Neutrophil (primary cell): ENCODE measurements around the gene ZNRD2.

Experiments
- H3K27ac ChIP-seq: fragments of 200-600 bp; sonication (generic); 2 replicates; pipeline ENCODE4 v1.5.1; 2016; ENCODE audit warnings: mild to moderate bottlenecking, moderate library complexity
- H3K27me3 ChIP-seq: fragments of 200-600 bp; sonication (generic); 2 replicates; pipeline ENCODE4 v1.6.0; 2016; ENCODE audit warnings: mild to moderate bottlenecking
- H3K36me3 ChIP-seq: fragments of 200-600 bp; sonication (generic); 2 replicates; pipeline ENCODE4 v1.5.1; 2017
- H3K4me1 ChIP-seq, 2 experiments: fragments of 200-600 bp in 1 of 2; sonication (generic) in 1 of 2; 1 replicate in 1 of 2; 2 replicates in 1 of 2; pipeline versions ENCODE4 v1.5.1 to v1.6.1; 2013 to 2016; ENCODE audit warnings: low read depth in 1 of 2, low read length in 1 of 2, mild to moderate bottlenecking in 1 of 2, moderate library complexity in 1 of 2; ENCODE audit not compliant: control insufficient read depth in 1 of 2, insufficient read depth in 1 of 2
- H3K4me3 ChIP-seq, 2 experiments: fragments of 200-600 bp in 1 of 2; sonication (generic) in 1 of 2; 1 replicate in 1 of 2; 2 replicates in 1 of 2; pipeline ENCODE4 v1.5.1; 2013 to 2016; ENCODE audit warnings: low read depth in 1 of 2, low read length in 1 of 2, mild to moderate bottlenecking in 1 of 2, moderate library complexity in 1 of 2
- H3K9me3 ChIP-seq: fragments of 200-600 bp; sonication (generic); 2 replicates; pipeline ENCODE4 v1.5.1; 2016
- TF ChIP-seq, protein P1 (sequence below): fragments of 200-600 bp; sonication (generic); IDR thresholded peaks from 2 replicates; pipeline ENCODE4 v1.5.1; 2016; ENCODE audit warnings: antibody characterized with exemption

ZNRD2 gene

DNA sequence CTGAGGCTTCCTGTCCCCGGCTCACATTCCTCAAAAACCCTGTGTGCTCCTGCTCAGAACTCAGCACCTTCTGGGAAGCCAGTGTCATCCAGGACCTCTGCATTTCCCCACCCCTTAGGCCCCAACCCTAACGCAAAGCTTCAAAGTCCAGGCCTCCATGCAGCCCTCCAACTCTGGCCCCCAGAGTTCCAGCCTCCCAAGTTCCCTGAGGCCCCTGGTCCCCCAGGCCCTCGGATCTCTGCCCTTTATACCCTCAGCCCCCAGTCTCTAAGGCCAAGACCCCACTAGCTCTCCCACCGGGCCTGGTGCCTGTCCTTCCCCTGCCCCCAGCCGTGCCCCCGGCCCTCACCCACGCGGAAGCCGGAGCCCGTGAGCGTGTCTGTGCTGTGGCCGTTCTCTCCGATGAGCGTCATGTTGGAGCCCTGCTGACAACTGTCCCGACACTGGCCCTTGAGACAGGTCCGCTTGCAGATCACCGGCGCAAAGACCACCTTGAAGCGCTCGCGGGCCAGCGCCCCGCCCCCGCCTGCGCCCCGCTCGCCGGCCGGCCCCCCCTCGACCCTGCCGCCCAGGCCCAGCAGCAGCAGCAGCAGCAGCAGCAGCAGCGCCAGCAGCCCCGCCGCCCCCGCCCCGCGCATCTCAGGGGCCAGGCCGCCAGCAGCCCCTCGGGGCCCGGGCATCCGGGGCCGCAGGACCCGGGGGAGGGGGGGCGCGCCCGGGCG lies 12.8 kb upstream of the ZNRD2 start:
- TF ChIP-seq, protein P1, sequence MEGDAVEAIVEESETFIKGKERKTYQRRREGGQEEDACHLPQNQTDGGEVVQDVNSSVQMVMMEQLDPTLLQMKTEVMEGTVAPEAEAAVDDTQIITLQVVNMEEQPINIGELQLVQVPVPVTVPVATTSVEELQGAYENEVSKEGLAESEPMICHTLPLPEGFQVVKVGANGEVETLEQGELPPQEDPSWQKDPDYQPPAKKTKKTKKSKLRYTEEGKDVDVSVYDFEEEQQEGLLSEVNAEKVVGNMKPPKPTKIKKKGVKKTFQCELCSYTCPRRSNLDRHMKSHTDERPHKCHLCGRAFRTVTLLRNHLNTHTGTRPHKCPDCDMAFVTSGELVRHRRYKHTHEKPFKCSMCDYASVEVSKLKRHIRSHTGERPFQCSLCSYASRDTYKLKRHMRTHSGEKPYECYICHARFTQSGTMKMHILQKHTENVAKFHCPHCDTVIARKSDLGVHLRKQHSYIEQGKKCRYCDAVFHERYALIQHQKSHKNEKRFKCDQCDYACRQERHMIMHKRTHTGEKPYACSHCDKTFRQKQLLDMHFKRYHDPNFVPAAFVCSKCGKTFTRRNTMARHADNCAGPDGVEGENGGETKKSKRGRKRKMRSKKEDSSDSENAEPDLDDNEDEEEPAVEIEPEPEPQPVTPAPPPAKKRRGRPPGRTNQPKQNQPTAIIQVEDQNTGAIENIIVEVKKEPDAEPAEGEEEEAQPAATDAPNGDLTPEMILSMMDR: no peak
- Histone ChIP-seq H3K27me3 (peaks cover 98% of the 10 kb centered on the region), H3K27ac (no peak overlapping the region), H3K4me1 (peaks cover 8 to 14% of the 10 kb centered on the region in 2 experiments), H3K4me3 (peak overlapping the region in 1 of 2 experiments; percentile 59), H3K36me3 (no peaks in the 10 kb centered on the region), H3K9me3 (no peaks in the 10 kb centered on the region)

DNA sequence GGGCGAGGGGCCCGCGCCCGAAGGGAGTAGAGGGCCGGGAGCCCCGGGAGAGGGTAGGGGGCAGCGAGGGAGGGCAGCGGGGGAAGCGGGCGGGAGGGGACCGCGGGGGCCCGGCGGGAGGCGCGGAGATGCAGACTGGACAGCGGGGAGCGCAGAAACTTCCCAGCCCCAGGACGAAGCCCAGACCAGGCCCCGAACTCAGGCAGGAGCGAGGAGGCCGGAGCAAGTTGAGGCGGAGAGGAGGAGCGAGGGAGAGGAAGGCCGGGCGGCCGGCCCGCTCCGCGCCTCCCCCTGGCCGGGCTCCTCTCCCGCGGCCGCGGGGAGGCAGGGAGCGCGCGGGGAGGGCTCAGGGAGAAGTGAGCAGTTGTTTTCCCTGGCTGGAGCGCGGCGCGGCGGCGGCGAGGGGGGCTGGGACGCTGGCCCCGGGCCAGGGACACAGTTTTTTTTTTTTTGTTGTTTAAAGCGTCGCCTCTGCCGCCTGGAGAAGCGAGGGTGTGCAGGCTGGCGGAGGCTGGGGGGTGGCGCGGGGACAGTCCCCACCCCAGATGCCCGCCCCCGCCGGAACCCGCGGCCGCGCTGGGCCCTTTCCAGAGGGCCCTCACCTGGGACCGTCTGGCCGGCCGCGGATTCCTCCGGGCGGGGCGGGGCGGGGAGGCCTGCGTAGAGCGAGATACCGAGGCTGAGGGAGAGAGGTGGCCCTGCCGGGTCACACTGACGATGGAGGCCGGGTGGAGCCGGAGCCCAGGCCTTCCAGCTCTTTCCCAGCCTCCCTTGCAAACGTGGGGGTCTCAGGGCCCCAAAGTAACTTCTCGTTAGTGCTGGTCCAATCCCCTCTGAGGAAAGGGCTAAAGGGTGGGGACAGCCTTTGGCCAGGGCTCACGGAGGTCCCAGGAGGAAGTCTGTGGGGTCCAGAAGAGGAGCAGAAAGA lies 12.0 kb upstream of the ZNRD2 start, which contains the start of gene LTBP3:
TSS of gene LTBP3 (minus strand) at position 358 of the 928 bp plus-strand sequence. CDS start 400 bp downstream, outside the sequence.
- TF ChIP-seq, protein P1: no peak
- Histone ChIP-seq H3K9me3 (no peaks in the 10 kb centered on the region), H3K27ac (no peak within 1 kb of the TSS), H3K4me1 (peaks cover 4 to 14% of the 10 kb centered on the region in 2 experiments), H3K36me3 (no peaks in the 10 kb centered on the region), H3K27me3 (peaks cover 95% of the 10 kb centered on the region), H3K4me3 (peak within 1 kb of the TSS; percentile 25 to 59)

DNA sequence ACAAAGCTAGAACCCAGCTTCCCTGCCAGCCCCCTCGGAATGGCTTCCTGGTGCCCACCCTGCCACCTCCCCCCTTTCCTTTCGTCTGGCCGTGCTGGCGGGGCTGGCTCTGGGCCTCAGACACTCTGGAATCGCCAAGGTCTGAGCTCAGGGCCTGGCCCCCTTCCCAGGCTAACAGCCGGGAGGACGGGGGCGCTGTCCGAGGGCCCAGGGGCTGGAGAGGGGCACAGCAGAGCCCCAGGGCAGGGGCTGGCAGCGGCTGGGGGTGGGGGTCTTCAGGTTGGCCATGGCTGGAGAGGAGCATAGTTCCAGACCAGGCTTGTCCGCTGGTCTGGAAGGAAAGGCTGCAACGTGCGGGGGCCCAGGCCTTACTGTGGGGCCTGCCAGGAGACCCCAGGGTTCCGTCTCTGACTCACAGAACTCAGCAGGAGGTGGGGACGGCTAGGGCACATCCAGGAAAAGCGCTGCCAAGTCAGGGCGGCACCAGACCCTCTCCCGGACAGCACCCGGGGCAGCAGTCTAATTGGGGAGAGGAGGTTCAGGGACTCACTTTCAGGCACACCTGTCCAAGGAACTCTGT lies 11.3 kb upstream of the ZNRD2 start:
- Histone ChIP-seq H3K27ac (no peak overlapping the region), H3K4me1 (peaks cover 4 to 14% of the 10 kb centered on the region in 2 experiments), H3K36me3 (no peaks in the 10 kb centered on the region), H3K4me3 (peak overlapping the region; percentile 17 to 59), H3K27me3 (peaks cover 88% of the 10 kb centered on the region), H3K9me3 (no peaks in the 10 kb centered on the region)
- TF ChIP-seq, protein P1: no peak

- Histone ChIP-seq H3K4me3 (no peak overlapping the region), H3K27me3 (peaks cover 83% of the 10 kb centered on the region), H3K27ac (no peak overlapping the region), H3K36me3 (no peaks in the 10 kb centered on the region), H3K4me1 (peaks cover 4 to 14% of the 10 kb centered on the region in 2 experiments), H3K9me3 (no peaks in the 10 kb centered on the region)
- TF ChIP-seq, protein P1: no peak
These were observed 10.7 kb upstream of the ZNRD2 start for GRCh38 chr11:65559535-65559934.

- H3K4me3 ChIP-seq: no peak overlapping the region
- H3K27me3 ChIP-seq: peaks cover 78% of the 10 kb centered on the region
- no peak overlapping the region for H3K27ac ChIP-seq
- no peaks in the 10 kb centered on the region for H3K36me3 ChIP-seq
- TF ChIP-seq, protein P1: no peak
- no peaks in the 10 kb centered on the region for H3K9me3 ChIP-seq
- H3K4me1 ChIP-seq: peaks cover 4 to 14% of the 10 kb centered on the region in 2 experiments
These were observed 10.2 kb upstream of the ZNRD2 start for GRCh38 chr11:65559951-65560537.
